Lower leg skin (tissue), 3 donors: ENCODE data around the gene NTM.

Source experiments
- POLR2A ChIP-seq, 2 donors: fragments of 450-650 bp; IDR thresholded peaks; one replicate each; pipeline ENCODE4 v1.6.1; 2016 to 2017; ENCODE audit warnings: antibody characterized with exemption in 2 of 2, mild to moderate bottlenecking in 1 of 2, moderate library complexity in 1 of 2
- TF ChIP-seq, protein P1 (sequence below), 3 donors: fragments of 450-650 bp; IDR thresholded peaks; one replicate each; pipeline ENCODE4 v1.5.1; 2016; ENCODE audit warnings: antibody characterized with exemption in 3 of 3, mild to moderate bottlenecking in 3 of 3, moderate library complexity in 2 of 3

DNA sequence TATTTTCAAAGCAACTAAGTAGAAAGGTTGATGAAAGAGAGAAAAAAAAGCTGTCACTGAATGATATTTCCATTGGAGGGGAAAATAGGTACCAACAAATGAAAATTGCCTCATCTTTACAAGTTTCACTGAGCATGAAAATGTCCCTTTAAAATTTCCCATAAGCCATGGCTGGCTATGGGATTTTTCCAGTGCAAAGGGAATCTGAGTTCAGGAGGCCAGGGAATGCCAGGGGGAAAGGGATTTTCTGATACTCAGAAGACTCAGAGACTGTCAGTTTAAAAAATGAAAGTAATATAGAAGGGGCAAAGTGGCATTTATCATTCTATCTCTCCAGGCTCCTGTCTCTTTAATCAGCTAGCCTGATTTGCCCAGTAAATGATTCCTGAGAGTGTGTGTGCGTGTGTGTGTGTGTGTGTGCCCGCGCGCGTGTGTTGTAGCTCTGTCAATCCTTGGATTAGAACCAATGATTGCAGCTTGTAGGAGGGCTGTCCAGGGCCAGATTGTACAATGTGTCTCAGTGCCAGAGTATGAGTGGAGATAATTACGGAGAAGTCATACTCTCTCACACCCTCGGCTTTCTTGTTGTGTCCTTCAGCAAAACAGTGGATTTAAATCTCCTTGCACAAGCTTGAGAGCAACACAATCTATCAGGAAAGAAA is at the start of gene NTM:
- TF ChIP-seq, protein P1, sequence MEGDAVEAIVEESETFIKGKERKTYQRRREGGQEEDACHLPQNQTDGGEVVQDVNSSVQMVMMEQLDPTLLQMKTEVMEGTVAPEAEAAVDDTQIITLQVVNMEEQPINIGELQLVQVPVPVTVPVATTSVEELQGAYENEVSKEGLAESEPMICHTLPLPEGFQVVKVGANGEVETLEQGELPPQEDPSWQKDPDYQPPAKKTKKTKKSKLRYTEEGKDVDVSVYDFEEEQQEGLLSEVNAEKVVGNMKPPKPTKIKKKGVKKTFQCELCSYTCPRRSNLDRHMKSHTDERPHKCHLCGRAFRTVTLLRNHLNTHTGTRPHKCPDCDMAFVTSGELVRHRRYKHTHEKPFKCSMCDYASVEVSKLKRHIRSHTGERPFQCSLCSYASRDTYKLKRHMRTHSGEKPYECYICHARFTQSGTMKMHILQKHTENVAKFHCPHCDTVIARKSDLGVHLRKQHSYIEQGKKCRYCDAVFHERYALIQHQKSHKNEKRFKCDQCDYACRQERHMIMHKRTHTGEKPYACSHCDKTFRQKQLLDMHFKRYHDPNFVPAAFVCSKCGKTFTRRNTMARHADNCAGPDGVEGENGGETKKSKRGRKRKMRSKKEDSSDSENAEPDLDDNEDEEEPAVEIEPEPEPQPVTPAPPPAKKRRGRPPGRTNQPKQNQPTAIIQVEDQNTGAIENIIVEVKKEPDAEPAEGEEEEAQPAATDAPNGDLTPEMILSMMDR (IDR thresholded peaks at IDR 0.05), result no peak
- no peak for TF ChIP-seq POLR2A (IDR thresholded peaks at IDR 0.05)
